NCI-H82 (cell line): ENCODE measurements around the gene PLCXD1.
"Not testable (repeated sequence)": the region's sequence is repeated elsewhere in the genome, so short reads cannot be mapped to it uniquely, and the experiment has no call there.

ENCODE experiments used
- DNase-seq: peaks from one replicate; lab custom pipeline; 2025; lab: John Stamatoyannopoulos, UW

Gene PLCXD1

GRCh38 chrX:292900-293897 is 12.0 kb downstream of the PLCXD1 start:
- no peak for DNase-seq

- DNase-seq = no peak
These were observed 14.0 kb downstream of the PLCXD1 start for GRCh38 chrX:295136-295535.

DNA sequence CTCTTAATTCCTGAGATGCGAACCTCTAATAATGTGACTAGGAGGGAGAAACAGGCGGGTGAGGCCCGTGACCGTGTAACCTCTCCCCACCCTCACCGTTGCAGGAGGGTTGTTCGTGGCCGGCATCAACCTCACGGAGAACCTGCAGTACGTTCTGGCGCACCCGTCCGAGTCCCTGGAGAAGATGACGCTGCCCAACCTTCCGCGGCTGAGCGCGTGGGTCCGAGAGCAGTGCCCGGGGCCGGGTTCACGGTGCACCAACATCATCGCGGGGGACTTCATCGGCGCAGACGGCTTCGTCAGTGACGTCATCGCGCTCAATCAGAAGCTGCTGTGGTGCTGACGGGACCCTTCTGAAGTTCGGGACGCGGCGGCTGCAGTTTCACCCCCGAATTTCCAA is 17.8 kb downstream of the PLCXD1 start:
- DNase-seq = no peak

DNA sequence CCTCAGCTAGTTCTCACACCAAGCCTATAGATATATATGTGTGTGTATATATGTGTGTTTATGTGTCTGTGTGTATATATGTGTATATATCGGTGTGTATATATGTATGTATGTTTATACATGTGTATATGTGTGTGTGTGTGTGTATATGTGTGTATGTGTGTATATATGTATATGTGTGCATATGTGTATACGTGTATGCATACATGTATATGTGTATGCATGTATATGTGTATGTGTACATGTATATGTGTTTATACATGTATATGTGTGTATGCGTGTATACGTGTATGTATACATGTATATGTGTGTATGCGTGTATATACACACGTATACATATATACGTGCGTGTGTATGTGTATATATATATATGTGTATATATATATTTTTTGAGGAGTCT is 19.2 kb downstream of the PLCXD1 start:
- DNase-seq = no peak

GRCh38 chrX:302975-303374 is 21.8 kb downstream of the PLCXD1 start:
- DNase-seq = no peak

DNA sequence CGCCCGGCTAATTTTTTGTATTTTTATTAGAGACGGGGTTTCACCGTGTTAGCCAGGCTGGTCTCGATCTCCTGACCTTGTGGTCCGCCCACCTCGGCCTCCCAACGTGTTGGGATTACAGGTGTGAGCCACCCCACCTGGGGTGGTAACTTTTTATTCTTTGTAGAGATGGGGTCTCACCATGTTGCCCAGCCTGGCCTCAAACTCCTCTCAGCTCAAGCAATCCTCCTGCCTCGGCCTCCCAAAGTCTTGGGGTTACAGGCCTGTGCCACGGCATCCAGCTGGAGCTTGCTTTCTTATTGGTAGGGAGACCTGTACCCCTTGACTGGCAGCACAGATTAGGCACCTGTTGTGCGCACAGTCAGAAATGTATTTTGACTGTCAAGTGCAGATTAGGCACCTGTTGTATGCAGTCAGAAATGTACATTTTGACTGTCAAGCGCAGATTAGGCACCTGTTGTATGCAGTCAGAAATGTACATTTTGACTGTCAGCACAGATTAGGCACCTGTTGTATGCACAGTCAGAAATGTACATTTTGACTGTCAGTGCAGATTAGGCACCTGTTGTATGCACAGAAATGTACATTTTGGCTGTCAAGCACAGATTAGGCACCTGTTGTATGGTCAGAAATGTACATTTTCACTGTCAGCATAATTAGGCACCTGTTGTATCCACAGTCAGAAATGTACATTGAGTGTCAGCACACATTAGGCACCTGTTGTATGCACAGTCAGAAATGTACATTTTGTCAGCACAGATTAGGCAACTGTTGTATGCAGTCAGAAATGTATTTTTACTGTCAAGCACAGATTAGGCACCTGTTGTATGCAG is 24.8 kb downstream of the PLCXD1 start:
- not testable (repeated sequence) for DNase-seq

DNA sequence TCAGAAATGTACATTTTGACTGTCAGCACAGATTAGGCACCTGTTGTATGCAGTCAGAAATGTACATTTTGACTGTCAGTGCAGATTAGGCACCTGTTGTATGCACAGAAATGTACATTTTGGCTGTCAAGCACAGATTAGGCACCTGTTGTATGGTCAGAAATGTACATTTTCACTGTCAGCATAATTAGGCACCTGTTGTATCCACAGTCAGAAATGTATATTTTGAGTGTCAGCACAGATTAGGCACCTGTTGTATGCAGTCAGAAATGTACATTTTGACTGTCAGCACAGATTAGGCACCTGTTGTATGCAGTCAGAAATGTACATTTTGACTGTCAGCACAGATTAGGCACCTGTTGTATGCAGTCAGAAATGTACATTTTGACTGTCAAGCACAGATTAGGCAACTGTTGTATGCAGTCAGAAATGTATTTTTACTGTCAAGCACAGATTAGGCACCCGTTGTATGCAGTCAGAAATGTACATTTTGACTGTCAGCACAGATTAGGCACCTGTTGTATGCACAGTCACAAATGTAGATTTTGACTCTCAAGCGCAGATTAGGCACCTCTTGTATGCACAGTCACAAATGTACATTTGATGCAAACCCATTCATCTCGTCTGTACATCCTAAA is 25.6 kb downstream of the PLCXD1 start:
- DNase-seq = not testable (repeated sequence)

DNA sequence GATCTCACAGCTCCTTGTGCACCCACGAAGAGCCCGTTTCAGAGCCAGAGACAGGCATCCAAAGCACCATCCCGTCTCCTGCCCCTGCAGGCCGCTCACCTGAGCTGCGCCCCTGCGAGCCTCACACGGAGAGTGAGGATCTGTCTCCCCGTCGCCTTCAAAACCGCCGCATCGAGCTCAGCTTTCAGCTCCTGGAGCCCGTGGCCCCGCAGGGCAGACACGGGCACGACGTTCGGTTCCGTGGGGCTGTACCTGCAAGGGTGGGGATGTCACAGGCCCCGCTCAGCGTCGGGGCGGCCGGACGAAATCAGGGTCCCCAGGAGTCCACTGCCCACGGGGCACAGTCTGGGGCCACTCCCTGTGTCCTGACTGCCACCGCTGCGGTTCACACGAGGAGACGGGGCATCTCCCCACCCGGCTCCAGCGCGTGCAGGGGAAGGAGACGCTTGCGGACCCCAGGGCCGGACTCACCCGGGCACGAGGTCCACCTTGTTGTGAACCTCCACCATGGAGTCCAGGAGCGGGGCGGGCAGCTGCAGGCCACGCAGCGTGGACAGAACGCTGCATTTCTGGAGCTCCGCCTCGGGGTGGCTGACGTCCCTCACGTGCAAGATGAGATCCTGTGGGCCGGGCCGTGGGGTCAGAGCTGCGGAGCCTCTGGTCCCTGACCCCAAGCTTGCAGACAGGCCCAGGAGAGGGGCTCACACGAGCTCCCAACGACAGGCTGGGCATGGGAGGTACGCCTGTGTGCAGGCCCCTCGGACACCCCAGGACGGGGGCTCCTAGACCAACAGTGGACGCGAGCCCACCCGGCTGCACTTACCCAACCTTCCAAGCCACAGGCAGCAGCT is 26.3 kb downstream of the PLCXD1 start:
- DNase-seq = no peak

DNA sequence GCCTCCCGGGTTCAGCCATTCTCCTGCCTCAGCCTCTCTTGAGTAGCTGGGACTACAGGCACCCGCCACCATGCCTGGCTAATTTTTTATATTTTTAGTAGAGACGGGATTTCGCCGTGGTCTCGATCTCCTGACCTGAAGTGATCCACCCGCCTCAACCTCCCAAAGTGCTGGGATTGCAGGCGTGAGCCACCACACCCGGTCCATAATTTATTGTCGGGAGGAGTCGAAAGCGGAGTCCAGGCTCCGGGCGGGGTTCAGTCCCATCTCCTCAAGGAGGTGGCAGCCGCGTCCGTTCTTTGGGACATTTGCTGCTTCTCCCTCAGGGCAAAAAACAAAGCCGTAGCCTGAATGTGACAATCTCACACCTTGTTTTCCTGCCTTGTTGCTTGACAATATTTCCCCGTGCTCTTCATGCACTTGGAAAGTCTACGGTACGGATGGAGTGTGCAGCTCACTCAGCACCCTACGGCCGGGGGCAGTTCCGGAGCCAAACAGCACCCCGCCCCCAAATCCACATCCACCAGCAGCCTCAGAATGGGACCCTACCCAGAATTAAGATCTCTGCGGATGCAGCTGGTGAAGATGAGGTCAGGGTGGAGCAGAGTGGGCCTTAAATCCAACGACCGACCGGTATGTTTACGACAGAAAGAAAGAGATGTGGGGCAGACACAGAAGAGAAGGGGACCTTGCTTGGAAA is 27.8 kb downstream of the PLCXD1 start:
- DNase-seq = no peak

GRCh38 chrX:310621-311155 is 29.5 kb downstream of the PLCXD1 start:
- no peak for DNase-seq

DNA sequence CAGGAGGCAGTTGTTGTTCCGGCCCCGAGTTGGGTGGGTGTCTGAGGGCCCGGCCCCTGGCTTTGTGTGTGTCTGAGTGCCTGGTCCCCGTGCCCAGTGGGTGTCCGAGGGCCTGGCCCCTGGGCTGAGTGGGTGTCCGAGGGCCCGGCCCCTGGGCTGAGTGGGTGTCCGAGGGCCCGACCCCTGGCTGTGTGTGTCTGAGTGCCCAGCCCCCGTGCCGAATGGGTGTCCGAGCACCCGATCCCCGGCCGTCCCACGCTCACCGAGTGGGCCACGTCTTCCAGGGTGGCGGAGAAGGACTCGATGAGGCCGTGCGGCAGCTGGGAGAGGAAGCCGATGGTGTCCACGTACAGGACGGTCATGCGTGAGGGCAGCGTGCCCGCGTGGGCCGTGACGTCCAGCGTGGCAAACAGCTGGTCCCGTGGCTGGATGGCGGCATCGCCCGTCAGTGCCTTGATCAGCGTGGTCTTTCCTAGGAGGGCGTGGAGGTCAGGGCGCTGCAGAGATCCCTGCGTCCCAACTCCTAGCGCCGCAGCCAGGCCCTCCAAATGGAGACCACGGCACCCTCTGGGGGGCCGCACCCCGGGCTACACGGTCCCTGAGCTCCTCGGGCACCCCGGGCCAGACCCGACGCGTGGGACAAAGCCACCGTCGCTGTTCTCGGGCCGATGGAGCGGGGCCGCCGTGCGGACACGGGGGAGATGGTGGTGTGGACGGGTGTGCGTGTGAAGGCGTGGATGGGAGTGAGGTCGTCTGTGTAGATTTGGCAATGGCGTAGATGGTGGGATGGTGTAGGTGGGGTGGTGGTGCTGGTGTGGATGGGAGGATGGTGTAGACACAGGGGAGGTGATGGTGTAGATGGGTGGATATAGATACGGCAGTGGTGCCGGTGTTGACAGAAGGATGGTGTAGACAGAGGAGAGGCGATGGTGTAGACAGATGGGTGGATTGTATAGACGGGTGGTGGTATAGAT is 30.3 kb downstream of the PLCXD1 start:
- DNase-seq = no peak

DNA sequence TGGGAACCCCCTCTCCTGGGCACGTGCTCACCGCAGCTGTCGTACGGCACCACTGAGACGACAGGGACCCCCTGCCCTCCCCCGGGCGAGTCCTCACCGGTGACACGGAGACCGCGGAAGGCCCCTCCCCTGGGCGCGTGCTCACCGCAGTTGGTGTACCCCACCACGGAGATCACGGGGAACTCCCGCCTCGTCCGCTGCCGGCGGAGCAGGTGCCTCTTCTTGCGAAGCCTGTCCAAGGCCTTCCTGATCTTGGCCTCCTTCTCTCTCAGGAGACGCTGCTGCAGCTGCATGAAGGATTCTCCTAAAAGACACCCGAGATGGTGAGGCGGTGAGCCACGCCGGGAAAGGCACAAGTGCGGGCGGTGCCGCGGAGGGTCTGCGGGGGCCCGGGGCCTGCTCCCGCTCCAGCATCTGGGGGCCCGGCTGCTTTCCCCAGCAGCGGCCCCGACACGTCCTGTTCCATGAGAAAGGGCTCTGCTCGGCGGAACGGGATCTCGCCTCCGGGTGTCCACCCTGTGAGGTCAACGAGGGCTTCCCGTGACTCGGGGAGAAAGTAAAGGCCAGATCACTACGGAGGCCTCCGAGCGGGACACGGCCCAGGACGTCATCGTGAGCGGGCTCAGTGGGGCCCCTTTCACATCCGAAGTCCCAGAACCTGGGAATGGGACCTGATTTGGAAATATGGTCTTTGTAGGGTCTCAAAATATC is 31.6 kb downstream of the PLCXD1 start:
- no peak for DNase-seq

GRCh38 chrX:313546-313945 is 32.4 kb downstream of the PLCXD1 start:
- DNase-seq = no peak

DNA sequence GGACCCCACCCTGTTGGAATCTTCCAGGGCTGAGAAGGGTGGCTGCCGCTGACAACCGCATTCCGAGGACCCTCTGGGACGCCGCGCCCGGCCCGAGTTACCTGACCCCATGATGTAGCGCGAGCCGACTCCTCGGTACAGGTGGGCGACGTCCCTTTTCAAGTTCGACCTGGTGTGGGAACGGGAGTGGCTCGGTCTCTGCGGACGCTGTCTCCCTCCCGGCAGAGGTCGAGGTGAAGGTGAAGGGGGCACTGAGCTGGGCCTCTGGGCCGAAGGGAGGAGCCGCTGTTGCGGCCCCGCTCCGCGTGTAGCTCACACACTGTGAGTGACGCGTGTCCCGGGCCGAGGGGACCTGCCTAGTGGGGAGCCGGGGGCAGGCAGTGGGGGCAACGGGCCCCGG is 32.9 kb downstream of the PLCXD1 start:
- DNase-seq = no peak

DNA sequence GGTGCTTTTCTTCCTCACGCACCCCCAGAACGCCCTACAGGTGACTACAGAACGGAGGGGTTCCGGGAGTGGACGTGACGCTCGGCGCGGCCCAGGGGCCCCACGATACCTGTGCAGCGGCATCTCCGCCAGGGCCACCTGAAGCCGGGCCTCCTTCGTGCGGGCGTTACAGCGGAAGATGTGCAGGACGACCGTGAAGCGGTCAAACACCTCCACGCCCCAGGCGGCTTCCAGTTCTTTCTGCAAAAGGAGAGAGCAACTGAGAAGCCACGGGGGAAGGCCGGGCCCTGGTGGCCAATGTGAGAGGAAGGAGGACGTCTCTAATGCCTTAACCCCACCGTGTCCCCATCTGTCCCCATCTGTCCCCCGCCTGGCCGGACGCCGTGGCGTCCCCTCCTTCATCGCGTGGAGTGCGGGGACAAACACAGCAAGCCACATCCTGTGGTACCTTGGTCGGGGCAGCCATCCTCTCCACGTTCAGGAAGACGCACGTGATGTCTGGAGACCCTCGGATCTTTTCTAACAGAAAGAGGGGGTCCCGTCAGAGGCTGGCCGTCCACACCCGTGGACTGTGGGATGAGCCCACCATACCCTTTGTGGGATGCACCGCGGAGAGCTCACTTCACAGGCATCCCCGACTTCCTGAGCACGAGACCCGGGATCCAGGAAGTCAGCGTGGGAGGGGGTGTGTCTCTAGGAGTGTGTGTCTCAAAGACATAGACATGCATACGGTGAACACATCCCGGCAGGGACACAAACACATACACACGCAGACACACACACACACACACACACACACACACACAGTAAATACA is 33.8 kb downstream of the PLCXD1 start:
- DNase-seq = no peak

DNA sequence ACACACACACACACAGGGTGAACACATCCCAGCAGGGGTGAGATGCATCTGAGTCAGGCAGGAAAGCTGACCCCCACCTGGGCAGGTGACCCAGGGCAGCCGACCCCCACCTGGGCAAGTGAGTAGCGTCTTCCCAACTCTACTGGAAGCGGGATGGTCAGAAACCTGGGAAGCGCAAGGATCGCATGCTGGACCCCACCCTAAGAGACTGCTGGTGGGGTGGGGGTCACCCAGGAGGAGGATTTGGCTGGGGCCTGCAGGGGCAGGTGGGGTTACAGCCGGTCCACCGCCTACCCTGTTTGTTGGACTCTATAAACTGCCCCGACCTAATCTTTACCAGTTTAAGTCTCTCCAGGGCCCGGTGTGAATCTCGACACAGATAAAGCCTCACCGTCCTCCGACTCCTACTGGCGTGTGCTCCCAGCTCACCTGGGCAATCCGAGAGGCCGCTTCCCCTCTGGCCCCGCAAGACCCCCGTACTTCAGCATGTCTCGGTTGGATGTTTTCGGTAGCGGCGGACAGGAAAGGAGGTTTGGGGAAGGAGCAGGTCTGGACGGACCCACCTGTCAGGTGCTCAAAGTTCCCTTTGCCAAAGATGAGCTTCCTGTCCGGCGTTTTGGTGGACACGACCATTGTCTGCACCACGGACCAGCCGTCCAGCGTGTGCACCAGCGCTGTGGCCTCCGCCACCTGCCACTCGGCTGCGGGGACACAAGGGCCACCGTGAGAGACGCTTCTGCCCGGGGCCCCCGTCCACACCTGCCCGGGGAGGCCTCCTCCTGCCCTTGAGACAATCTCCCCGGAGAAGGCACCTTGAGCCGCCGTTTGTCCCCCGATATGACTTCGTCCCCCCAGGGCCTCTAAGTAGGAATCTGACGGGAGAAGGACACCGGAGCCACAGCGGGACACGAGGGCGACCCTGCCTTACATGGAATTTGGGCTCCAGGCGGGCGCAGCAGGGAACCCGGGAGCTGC is 35.5 kb downstream of the PLCXD1 start:
- DNase-seq = no peak
